Retina (tissue), 1 donor: ENCODE results near the gene LEF1.

Experiments used
- DNase-seq: peaks from one replicate; pipeline ENCODE4 v3.0.0-alpha.2; 2016

LEF1 gene

DNA sequence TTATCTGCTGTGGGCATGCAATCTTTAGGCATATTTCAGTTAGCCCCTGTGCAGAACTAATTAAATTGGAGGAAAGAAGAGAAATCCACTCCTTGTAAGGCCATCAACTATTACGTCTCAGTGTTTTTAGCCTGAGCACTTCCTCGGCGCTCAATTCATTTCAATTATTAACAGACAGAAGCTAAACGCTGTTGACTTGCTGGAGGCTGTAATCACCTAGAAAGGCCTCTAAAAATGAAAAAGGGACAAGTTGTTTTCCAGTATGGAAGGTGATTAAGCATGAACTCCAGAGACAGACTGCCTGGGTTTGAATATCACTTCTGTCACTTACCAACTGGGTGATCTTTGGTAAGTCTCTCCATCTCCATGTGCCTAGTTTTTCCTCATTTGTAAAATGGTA lies 59.6 kb downstream of the LEF1 start:
- no peak for DNase-seq

DNA sequence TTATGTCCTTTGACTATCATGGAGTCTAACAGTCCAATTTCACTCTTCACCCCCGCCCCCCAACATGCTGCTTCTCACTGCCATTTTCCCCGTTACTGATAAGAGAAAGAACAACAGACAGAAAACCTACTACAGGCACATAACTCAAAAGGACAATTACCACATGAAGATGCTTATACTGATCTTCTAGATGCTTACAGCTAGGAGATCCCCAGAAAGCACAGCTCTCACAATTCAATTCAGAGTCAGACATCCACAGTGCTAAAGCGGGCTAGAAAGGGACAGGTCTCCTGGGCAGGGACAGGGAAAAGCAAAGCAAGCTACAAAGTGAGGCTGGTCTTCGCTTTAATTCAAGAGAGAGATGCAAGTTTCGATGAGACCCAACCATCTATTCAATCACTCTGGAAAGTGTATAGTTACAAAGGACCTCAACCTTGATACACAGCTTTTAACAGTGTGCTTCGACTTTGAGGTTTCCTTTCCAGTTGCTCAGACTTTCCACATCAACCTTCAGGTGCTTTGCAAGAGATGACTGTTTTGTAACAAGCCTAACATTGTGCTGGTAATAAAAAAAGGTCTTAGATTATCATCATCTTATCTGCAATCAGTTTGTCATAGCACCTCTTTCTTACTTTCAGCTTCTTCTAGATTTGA lies 60.9 kb downstream of the LEF1 start:
- DNase-seq = no peak

DNA sequence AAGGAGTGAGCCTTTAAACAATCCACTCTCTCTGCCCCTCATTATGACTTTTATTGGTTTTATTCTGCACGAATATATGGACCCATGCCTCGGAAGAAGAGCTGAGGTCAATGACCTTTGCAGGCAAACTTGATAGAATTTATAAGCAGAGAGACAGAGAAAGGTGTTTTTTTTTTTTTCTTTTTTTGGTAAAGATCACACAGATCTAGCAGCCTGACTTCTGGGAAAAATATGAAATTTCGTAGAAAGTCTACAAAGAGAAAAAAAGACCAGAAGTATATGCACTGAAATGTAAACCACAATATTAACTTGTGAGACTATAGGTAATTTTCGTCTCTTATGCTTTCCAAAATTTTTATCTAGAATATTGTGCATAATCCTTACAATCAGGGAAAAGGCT lies 61.6 kb downstream of the LEF1 start:
- DNase-seq = no peak

DNA sequence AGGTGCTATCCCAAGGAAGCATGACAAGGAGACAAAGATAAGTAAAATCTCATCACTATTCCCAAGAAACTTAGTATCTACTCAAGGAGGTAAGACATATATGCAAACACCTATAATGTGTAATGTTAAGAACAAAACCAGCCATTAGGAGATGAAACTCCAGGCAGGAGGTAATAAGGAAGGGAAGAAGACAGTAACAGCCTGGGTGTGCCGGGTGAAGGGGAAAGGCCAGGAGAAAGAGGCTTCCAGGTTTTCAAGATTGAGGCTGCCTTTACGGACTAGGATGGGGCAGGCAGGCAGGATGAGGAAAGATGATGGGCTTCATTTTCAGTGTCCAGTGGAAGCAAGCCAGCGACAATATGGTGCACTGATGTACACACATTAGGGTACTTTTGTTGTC lies 62.5 kb downstream of the LEF1 start:
- no peak for DNase-seq

DNA sequence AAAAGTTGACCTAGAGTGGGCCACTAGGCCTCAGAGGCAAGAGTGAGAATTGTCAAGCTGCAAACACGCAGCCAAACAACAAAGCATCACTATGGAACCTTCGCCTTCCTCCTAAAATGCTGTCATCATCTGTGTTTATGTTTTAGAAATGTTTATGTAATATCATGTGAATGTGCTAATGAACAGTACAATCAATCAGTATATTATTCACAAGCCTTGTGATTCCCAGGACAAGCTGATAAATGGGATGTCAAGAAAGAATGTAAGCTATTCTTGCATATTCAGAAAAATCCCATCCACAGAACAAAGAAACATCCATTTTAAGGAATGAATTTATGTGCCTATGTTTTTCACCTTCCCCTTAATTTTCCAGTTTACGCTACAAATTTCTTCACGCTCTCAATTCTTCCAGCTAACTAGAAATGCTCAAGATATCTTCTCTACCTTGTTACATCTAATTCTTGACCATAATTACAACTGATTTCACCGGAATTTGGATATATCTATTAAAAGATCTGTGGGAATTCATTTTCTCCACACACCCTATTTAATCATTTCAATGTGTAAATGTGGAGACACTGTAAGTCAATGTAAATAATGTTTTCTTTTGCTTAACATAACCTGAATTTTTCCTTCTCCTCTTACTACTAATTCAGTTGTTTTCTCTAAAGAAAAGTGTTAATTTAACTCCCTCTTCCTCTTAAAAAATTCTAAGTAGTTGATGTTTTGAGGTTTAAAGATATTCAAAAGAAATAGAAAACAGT lies 65.5 kb downstream of the LEF1 start:
- DNase-seq = no peak

DNA sequence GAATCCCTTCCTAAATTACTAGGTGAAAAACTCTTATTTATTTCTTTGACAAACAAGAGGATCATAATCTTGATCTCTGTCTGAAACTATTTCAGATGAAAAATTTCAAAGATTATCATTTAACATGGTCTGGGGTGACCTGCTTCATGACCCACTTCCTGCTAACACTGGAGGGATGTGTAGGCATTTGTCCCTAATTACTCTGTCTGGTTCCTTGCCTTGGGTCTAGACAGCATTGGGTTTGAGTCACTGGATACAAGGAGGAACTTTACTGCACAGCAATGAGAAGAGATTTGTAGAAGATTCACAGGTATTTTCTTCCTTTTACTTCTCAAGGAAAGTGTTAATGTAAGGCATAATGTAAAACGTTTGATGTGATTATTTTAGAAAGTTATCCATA lies 67.9 kb downstream of the LEF1 start:
- DNase-seq = no peak

DNA sequence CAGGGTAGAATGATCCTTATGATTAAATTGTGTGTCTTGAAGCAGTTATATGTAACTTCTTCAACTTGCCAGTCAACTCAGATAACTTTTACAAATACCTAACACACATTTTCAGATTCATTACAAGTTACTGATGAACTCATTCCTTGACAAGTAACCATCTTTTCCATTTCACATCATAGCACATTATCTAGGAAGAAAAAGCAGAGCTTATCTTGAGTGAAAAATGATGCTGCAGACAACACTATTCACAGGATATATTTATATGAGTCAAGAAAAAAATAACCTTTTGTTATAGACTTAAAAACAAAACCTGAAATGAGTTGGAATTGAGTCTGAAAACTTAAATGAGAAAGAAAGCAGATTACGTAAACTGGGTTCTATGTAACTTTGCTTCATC lies 68.9 kb downstream of the LEF1 start:
- no peak for DNase-seq

DNA sequence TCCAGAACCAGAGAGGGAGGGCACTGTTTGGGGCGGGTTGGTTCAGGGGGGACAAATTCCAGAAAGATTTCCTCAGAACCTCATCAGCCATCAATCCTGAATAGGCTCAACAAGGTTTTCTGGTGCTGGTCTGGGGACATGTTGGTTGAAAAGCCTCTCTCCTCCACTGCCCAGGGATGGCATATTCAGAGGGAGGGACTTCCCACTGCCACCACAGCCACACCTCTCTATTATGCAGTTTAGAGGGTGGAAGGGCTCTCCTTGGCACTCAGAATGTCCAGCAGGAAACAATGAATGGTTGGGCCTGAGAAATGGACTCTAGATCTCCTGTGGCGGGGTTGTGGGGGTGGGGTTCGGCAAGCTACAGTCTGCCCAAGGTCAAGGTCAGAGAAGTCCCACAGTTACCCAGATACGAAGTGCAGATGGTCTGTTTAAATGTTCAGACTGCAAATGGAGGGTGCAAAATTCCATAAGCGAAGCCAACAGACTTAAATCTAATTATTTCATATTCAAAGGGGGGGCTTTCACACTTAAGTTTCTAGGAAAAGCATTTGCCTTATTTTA lies 70.7 kb downstream of the LEF1 start:
- no peak for DNase-seq

DNA sequence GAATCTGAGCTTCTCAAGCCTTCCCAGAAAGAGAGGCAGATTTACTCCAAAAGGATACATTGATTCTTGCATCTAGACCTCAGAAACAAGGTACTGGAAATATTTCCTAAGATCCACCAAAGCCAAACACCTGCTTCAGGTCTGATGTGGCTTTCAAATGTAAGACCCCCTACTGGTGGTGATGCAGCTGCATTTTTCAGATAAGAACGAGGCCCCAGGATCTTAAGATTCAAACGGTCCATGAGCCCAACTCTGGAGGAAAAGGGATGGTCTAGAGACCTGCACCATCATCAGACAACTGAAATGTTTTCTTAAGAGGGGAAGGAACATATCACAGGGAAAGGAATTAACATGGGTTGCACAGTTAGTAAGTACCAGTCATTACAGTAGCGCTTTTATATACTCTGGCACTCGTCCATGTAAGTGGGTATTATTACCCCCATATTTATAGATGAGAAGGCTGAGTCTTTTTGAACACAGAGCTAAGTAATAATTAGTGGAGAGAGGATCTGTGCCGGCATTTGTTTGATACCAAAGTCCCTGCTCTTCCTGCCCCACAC lies 73.7 kb downstream of the LEF1 start:
- DNase-seq = no peak

DNA sequence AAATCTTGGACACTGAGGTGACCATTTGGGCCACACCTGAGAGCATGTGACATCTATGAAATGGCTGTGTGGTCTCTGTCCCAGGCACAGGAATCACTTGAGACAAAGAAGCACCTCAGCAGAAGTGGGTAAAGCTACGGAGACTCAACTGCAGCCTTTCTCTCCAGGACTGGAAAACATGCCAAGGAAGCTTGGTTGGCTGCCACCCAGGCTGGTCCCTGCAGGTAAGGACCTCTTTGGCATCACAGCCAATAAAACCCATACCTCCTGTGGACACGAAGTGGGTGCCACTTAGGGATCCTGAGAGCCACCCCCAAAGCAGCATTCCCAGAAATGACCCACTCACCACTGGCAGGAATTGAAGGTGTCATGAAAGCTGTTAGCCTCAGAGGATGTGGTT lies 74.6 kb downstream of the LEF1 start:
- DNase-seq = no peak

DNA sequence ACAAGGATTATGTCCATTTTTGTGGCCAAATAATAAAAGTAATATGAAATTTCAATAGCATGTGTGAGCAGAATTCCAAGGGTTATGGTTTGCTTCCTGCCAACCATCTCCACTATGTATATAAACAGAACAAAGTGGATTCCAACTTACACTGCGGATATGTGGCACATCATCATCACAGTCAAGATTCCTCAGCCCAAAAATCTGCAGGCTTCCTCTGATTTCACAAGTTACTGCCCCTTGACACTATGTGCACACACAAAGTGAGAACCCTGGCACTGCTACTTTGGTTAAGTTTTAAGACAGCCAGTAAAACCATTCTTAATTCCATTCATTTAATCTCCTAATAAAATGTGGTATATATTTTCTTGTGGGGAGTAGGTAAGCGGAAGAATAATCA lies 76.4 kb downstream of the LEF1 start:
- DNase-seq = no peak

DNA sequence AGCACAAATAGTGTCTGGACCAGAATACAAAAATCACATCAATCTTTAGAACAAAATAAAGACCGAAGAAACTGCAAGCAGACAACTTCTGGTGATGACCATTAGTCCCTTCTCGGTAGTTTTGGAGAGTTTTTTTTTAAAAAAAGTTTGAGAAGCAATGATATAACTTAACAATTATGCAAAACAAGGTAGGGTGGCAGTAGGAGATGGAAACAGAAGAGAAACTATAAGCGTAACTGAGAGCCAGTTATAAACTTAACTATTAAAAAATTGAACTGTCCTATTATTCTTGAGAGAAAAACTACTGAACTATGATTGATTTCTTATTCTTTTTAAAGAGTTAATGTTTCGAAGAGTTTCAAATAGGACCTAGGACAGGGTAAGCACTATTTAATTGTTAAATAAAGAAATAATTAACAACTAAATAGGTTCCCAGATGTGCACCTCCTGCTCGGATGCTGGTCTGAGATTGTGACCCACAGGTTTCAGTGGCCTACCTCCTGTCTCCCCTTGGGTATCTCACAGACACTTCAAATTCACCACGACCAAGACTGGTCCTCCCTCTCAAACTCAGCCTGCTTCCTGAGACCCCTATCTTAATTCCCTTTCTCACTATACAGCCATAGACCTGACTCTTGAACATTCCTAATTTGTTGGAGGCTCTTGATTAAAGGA lies 81.3 kb downstream of the LEF1 start:
- no peak for DNase-seq

DNA sequence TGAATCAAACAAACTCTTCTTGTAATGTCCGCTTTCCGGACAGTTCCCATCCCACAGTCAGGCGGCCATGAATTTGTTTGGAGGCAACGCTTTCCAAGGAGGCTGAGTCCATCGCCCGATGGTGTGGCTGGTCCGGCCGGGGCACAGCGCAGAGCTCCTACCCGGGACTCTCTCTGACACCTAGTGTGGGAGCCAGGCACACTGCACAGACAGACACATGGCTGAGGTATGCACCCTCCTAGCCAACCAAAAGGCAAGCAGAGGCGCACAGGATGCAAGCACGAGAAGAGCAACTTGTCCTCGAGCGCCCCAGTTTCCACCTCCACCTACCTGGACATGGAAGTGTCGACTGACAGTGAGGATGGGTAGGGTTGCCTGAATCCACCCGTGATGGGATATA lies 87.5 kb downstream of the LEF1 start:
- no peak for DNase-seq

DNA sequence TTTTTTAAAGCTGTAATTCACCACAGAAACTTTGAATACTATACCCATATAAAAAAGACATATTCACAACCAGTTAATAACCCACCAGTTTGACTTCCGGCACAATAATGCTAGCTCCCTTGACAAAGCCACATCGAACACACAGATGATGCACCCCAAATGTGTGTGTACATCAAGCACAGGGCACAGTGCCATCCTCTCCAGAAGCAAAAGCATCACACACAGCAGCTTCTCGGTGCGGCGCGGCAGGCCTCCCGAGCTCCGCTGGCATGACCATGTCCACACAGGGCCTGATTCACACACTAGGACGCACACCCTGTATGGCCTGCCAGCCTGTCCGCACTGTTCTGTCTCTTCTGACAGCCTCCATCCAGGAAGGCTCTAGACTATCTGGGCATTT lies 88.0 kb downstream of the LEF1 start:
- no peak for DNase-seq

DNA sequence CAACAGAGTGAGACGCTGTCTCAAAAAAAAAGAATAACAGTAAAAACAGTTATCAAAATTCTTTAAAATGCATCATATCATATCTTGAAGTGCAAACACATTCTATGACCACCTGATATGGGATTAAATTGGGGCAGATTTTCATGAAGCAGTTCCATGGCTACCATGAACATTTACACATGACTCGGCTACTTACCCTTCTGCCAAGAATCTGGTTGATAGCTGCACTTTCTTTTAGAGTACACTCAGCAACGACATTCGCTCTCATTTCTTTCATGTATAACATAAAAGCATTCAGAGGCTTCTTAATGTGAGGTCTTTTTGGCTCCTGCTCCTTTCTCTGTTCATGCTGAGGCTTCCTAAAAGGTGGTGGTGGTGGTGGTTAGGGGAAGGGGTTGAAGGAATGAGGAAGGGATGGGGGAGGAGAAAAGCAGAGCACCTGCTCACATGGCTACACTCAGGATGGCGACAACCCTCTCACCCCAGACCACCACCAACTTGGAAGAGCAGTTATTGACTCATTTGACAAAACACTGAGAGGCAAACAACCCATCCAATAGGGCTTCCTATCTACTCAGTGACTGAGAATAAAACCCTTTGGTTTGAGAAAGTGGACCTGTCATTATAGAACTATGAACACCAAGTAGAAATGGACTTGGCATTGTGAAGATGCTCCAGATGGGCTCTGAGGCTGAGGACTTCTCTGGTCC lies 90.6 kb downstream of the LEF1 start:
- DNase-seq = no peak

DNA sequence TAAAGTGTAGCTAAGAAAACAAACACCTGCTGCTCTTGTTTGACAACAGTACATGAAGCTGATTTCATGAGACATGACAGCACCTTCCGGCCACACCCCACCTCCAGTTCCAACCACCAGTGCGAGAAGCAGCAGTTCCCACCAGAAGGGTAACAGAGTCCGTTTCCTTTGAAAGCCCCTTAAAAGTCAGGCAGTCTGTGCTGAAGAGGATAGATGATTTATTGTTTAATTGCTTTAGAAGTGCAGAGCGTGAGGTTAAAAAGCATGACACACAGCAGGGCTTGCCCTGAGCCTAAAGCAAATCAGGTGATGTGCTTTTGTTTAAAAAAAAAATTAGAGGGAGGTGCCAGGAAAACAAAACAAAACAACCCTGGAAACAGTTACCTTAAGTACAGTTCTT lies 96.4 kb downstream of the LEF1 start:
- DNase-seq = no peak

DNA sequence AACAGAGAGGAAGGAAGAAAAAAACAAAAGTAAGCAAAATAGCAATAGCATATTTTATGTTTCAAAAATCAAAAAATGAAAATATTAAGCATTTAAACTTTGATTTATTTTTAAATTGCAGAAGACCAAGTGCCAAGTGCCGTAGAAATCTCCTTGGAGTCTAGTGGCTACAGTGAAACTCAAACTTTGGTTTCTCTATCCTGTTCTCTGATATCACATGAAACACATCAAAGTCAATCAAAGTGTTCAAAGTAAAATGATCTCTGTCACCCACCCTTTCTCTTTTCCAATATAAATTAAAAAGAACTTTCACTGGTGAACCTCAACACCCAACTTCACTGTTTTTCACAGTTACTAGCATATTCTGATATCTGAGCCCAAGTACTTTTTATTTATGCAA lies 98.0 kb downstream of the LEF1 start:
- no peak for DNase-seq

DNA sequence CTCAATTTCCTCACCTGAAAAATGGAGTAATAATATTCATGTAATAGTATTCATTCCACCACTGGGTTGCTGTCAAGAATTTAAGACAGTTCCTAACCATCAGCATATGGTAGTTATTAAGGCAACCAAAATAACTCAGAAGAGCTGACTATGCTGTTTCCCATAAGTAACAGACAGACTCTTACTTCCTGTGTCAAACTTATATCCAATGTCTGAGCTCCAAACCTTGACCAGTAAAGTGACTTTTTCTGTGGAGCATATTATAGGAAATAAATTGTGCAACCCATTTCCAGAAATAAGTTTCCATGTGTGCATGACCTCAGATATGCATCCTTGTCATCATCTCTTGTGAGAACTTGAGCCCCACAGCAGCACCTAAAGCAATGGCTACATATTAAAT lies 100.3 kb downstream of the LEF1 start:
- no peak for DNase-seq

DNA sequence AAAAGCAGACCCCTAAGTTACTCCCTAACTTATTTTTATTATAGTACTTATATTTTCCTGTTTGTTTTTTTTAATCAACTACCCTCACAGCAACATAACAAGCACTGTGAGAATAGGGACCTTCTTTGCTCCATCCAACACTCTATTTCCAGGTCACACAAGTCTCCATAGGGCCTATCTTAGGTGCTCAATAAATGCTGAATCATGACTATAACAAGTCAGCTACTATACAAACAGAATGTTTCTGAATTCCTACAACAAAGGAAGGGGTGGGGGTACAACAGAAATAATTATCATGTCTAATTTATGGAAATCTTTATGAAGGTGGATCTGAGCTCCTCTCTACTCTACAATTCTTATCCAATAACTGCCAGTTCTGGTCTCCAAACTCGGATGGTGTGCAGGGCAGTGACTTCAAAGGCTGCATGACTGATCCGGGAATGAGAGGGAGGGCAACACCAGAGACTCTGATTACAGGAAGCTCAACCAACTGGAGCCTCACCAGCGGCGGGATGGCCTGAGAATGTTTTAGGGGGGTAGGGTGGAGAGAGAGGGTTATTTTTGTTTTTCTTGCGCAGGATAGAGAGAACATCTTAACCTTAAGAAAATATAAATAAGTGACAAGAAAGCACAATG lies 107.9 kb downstream of the LEF1 start:
- DNase-seq = no peak

DNA sequence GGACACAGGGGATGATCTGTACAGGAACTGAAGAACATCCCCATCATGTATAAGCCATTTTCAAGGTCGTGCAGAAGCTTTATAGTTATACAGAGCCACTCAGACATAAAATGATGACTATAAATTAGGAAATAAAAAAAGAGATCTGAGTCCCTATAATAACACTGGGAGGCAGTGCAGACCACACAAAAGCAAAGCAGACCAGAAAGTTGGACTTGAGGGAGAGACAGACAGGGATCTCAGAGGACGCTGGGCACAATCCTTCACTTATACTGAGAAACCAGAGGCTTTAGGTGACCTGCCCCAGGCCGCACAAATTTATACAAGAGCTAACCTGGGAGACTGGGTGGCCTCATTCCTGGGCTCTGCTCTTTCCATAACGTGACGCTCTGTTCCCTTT lies 108.6 kb downstream of the LEF1 start:
- DNase-seq = peak; percentile 41

DNA sequence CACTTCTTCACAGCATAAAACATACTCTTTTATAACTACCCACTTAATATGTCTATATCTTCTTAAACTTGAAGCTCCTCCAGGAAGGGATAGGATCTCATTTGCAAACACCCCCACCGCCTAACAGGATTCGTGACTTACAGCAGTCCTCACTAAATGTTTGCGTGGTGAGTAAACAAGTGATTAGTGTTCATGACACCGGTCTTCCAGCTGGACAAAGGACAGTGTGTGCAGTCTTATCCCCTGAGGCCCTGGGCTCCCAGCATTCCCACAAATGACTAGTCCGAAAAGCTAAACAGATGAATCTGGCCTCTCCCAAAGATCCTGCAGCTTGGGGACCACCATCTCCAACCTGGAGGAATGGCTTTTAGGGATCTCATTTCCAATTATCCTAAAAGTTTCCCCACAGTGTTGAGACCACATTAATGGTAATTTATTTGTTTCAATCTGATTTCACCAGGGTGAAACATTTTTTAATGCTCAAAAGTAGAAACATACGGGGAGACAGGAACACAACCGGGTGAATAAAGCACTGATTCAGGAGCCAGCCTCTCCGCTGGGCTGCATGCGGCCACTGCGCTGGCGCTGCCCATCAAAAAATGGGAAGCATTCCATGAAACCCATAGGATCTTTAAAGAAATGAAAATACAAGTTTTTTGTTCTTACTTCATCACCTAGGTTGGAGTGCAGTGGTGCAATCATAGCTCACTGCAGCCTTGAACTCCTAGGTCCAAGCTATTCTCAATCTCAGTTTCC lies 109.9 kb downstream of the LEF1 start:
- DNase-seq = no peak

DNA sequence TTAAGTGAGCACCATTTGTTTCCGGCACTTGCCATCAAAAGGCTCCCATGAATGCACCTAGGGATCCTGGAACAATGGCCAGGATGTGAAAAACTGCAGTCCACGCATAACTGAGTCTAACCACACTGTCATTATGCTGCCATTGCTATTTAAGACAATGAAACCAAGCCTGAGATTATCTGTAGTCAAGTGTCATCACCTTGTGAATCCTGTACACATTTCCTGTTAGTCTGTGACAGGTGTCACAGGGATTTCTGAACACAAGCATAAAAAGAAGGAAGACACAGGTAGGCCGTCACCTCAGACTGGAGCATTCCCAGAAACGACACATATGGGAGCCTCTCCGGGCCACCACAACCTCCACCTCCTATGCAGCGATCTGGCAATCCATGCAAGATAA lies 112.3 kb downstream of the LEF1 start:
- DNase-seq = no peak
